ENCODE measurements around the gene GAS2L1.

GAS2L1 gene

DNA sequence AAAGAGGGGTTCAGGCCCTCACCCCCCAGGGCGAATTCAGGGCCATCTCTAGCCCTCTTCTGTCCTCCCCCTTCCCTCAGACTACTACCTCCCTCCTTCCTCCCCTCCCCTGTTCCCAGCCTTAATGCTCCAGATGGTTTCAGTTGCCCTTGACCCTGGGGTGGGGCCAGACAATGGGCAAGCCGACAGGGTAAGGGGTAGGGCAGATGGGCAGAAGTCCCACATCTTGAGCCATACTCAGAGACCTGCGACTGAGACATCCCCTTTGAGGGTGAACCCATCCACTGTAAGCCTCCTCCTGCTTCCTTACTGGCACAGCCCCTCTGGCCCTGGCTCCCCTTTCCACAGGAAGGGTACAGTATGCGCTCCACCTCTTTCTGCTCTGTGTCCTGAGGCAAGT lies 40.5 kb upstream of the GAS2L1 start:
- no peak for TF ChIP-seq FOXP2 (optimal IDR thresholded peaks at IDR 0.05; ENCODE audit: borderline replicate concordance, extremely low read depth, extremely low read length, insufficient read depth)
- TF ChIP-seq, protein P1, sequence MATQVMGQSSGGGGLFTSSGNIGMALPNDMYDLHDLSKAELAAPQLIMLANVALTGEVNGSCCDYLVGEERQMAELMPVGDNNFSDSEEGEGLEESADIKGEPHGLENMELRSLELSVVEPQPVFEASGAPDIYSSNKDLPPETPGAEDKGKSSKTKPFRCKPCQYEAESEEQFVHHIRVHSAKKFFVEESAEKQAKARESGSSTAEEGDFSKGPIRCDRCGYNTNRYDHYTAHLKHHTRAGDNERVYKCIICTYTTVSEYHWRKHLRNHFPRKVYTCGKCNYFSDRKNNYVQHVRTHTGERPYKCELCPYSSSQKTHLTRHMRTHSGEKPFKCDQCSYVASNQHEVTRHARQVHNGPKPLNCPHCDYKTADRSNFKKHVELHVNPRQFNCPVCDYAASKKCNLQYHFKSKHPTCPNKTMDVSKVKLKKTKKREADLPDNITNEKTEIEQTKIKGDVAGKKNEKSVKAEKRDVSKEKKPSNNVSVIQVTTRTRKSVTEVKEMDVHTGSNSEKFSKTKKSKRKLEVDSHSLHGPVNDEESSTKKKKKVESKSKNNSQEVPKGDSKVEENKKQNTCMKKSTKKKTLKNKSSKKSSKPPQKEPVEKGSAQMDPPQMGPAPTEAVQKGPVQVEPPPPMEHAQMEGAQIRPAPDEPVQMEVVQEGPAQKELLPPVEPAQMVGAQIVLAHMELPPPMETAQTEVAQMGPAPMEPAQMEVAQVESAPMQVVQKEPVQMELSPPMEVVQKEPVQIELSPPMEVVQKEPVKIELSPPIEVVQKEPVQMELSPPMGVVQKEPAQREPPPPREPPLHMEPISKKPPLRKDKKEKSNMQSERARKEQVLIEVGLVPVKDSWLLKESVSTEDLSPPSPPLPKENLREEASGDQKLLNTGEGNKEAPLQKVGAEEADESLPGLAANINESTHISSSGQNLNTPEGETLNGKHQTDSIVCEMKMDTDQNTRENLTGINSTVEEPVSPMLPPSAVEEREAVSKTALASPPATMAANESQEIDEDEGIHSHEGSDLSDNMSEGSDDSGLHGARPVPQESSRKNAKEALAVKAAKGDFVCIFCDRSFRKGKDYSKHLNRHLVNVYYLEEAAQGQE (IDR thresholded peaks at IDR 0.05; ENCODE audit: insufficient read depth in 1 of 2, low read depth in 2 of 2, low read length in 2 of 2), result no peak
- no peak for TF ChIP-seq POLR2AphosphoS5 (IDR thresholded peaks at IDR 0.05; ENCODE audit: low read depth, low read length)
- TF ChIP-seq TAF1 (IDR thresholded peaks at IDR 0.05; ENCODE audit: borderline replicate concordance, insufficient read depth, low read length), result no peak

DNA sequence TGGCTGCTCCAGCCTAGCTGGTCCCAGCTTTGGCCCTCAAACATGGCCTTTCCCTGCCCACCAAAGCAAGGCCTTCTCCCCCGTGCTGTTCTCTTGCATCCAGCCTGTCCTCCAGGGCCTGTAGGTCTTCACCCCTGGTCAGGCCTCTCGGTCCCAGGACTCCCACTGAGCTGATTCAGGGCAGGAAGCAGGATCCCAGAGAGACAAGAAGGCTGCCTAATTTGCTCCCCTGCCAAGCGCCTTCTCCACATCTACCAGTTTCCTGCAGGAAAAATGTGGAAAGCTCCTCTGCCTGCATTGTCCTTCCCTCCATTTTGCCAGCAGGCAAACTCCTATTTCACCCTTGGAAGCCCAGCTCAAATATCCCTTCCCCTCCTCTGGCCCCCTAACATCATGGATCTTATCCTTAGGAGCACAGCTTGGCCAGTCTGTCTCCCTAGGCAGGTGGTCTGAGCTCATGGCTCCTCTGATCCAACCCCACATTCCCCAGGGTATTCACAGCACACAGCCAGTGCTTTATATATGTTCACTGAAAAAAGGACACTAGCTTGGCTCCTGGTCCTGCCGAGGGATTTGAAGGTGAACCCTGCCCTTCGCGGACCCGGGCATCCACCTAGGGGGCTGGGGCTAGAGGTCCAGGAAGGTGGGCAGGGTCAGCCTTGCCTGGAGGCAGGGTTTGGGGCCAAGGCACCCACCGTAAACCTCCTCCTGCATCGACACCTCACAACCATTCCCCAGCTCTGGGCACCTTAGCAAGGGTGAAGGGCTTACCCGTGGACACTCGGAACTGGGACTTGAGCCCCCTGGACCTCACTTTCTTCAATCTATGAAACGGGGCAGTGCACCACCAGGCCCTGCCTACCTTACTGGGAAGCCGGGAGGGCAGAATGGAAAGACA lies 39.6 kb upstream of the GAS2L1 start:
- TF ChIP-seq TAF1 (IDR thresholded peaks at IDR 0.05; ENCODE audit: borderline replicate concordance, insufficient read depth, low read length) (no peak), FOXP2 (optimal IDR thresholded peaks at IDR 0.05; ENCODE audit: borderline replicate concordance, extremely low read depth, extremely low read length, insufficient read depth) (no peak), SIN3A (IDR thresholded peaks at IDR 0.05; ENCODE audit: borderline replicate concordance, insufficient read depth, low read length) (no peak), POLR2AphosphoS5 (IDR thresholded peaks at IDR 0.05; ENCODE audit: low read depth, low read length) (no peak)
- TF ChIP-seq, protein P1 (IDR thresholded peaks at IDR 0.05; ENCODE audit: insufficient read depth in 1 of 2, low read depth in 2 of 2, low read length in 2 of 2), result no peak

DNA sequence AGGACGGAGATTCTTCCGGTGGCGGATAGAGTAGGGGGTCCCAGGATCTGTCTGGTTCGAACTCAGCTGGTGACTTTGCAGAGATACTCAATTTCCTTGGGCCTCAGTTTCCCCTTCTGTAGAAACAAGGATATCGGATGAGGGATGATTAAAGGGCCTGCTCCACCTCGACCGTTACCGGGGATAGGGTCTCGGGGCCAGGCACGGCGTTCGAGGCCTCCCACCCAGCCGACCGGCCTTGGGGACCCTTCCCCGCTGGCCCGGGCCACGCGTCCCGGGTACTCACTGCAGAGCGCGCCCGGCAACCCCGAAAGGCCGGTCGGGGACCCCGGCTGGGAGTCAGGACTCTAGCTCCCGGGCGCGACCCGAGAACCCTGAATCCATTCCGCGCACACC lies 39.0 kb upstream of the GAS2L1 start:
- TF ChIP-seq POLR2AphosphoS5 (IDR thresholded peaks at IDR 0.05; ENCODE audit: low read depth, low read length) (no peak), FOXP2 (optimal IDR thresholded peaks at IDR 0.05; ENCODE audit: borderline replicate concordance, extremely low read depth, extremely low read length, insufficient read depth) (no peak), SIN3A (IDR thresholded peaks at IDR 0.05; ENCODE audit: borderline replicate concordance, insufficient read depth, low read length) (no peak)

DNA sequence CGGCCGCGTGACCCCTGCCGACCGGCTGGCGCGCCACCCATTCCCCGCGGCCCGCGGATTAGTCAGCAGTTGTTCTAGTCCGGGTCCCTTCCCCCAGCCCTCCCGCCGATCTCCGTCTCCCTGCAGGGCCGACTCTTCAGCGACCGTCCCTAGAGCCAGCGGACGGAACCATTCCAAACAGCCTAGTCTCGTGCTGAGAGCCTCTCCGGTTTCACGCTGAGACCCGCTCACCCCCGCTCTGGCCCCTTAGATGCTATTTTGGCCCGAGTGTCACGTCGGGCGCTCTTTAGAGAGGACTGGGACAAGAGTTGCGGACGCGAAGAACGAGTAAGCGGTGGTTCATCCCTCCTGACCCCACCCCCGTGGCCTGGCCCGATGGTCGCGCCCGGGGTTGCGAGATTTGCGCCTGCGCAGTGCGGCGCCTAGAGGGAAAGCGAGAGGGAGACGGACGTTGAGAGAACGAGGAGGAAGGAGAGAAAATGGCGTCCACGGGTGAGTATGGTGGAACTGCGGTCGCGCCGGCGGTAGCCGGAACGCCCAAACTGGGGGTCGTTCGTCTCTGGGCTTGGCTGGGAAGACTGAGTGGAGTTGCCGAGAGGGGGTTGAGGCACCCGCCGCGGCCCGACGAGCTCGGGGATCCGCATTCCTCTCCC lies 38.5 kb upstream of the GAS2L1 start, which contains the start of the genes EWSR1 and RHBDD3:
TSS of gene EWSR1 (plus strand) at position 411 of the 653 bp plus-strand sequence. CDS start at position 480, 69 bp downstream.
TSS of gene RHBDD3 (minus strand) at position 124 of the 653 bp plus-strand sequence. CDS start 2,355 bp downstream, outside the sequence.
- peak; percentile 86; the same call in 1 of the 2 replicates for TF ChIP-seq TAF1 (IDR thresholded peaks at IDR 0.05; ENCODE audit: borderline replicate concordance, insufficient read depth, low read length)
- TF ChIP-seq SIN3A (IDR thresholded peaks at IDR 0.05; ENCODE audit: borderline replicate concordance, insufficient read depth, low read length), result 0 out of 2 replicates have a peak, but pooled peaks have one; percentile 52
- TF ChIP-seq FOXP2 (optimal IDR thresholded peaks at IDR 0.05; ENCODE audit: borderline replicate concordance, extremely low read depth, extremely low read length, insufficient read depth), result peak; percentile 70
- peak; percentile 62 for TF ChIP-seq POLR2AphosphoS5 (IDR thresholded peaks at IDR 0.05; ENCODE audit: low read depth, low read length)
- TF ChIP-seq, protein P1 (IDR thresholded peaks at IDR 0.05; ENCODE audit: insufficient read depth in 1 of 2, low read depth in 2 of 2, low read length in 2 of 2), result peak in 1 of 2 experiments; percentile 40; a peak in 1 of 4 replicates

DNA sequence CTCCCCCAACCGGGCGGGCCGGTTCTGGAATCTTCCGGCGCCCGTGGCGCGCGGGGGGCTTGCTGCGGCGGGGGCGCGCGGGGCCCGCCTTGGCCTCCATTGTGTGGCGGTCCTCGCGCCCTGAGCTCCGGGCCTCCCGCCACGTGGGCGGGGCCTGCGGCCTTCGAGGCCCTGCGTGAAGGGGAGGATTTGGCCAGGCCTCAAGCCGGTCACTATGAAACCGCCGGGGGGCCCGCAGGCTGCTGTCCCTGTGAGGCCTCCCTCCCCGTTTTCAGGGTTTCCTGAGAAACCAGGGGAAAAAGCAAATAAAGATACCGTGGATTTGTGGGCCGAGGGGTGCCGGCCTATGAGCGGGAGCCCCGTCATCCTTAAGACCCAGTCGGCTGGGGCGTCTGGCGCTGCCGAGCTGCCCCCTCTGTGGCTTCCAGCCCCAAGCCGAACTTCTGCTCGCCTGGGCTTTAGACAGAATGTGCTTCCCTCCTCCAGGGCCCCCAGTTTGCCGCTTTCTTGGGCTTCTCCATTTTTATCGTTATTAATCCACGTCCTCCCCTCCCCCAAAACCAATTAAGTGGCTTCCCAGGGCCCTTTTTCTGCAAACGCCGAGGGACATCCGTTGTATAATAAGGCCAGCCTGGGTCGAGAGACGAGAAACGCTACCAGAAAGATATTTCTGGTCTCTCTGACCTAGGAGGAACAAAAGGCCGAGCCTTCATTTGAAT lies 37.8 kb upstream of the GAS2L1 start:
- no peak for TF ChIP-seq FOXP2 (optimal IDR thresholded peaks at IDR 0.05; ENCODE audit: borderline replicate concordance, extremely low read depth, extremely low read length, insufficient read depth)
- no peak for TF ChIP-seq TAF1 (IDR thresholded peaks at IDR 0.05; ENCODE audit: borderline replicate concordance, insufficient read depth, low read length)
- no peak; the same call in 1 of the 2 replicates for TF ChIP-seq POLR2AphosphoS5 (IDR thresholded peaks at IDR 0.05; ENCODE audit: low read depth, low read length)
- 0 out of 2 replicates have a peak, but pooled peaks have one; percentile 8 for TF ChIP-seq SIN3A (IDR thresholded peaks at IDR 0.05; ENCODE audit: borderline replicate concordance, insufficient read depth, low read length)
- TF ChIP-seq, protein P1 (IDR thresholded peaks at IDR 0.05; ENCODE audit: insufficient read depth in 1 of 2, low read depth in 2 of 2, low read length in 2 of 2), result peak in 1 of 2 experiments; percentile 4; a peak in 1 of 4 replicates
